SK-N-SH (cell line): ENCODE results near the gene GLTPD2. TPM values are rescaled to one million over a fixed set of nuclear protein-coding genes. Genes with fewer than 3 reads are reported as not detected.

Experiments used
- CTCF ChIA-PET: fragments of 300-600, 350-600 bp; formaldehyde crosslinking; extraction: SDS; loops from one replicate; lab custom pipeline; 2021; lab: Yijun Ruan, JAX
- POLR2A ChIA-PET: fragments of 350-600 bp; sonication (Branson Sonifier 250); formaldehyde crosslinking; extraction: SDS; loops from one replicate; lab custom pipeline; 2020; ENCODE audit warnings: antibody characterized with exemption, inconsistent platforms; lab: Yijun Ruan, JAX
- DNase-seq: peaks from one replicate; pipeline ENCODE4 v3.0.0; 2012
- H2AFZ ChIP-seq: fragments of 200-600 bp; sonication (generic); 2 replicates; pipeline ENCODE4 v1.8.1; 2016; ENCODE audit warnings: antibody characterized with exemption, mild to moderate bottlenecking, low read depth
- H3F3A ChIP-seq: fragments of 200-600 bp; sonication (generic); replicated peaks from 2 replicates; pipeline ENCODE3; 2016; ENCODE audit warnings: antibody characterized with exemption, mild to moderate bottlenecking; ENCODE audit not compliant: insufficient read depth
- H3K27ac ChIP-seq, 2 experiments: fragments of 200-500 bp in 1 of 2; fragments of 200-600 bp in 1 of 2; sonication (Bioruptor generic) in 1 of 2; sonication (generic), shearing (Covaris generic) in 1 of 2; 2 replicates each; pipeline versions ENCODE4 v1.5.1 to v1.6.1; 2014 to 2016; ENCODE audit warnings: low read depth in 2 of 2, inconsistent platforms in 1 of 2, low read length in 1 of 2, mild to moderate bottlenecking in 1 of 2, mixed read lengths in 1 of 2
- H3K27me3 ChIP-seq: fragments of 200-600 bp; sonication (generic), shearing (Covaris generic); 2 replicates; pipeline ENCODE4 v1.6.1; 2016; ENCODE audit warnings: mixed run types; ENCODE audit not compliant: insufficient read depth
- H3K36me3 ChIP-seq, 2 experiments: fragments of 200-500 bp in 1 of 2; fragments of 200-600 bp in 1 of 2; sonication (Bioruptor generic) in 1 of 2; sonication (generic) in 1 of 2; replicated peaks in 1 of 2; 2 replicates each; pipeline versions ENCODE3 to v1.5.1; 2014 to 2016; ENCODE audit warnings: low read length in 1 of 2, mild to moderate bottlenecking in 1 of 2; ENCODE audit not compliant: insufficient read depth in 2 of 2, control insufficient read depth in 1 of 2
- H3K4me1 ChIP-seq, 2 experiments: fragments of 200-500 bp in 1 of 2; fragments of 200-600 bp in 1 of 2; sonication (Bioruptor generic) in 1 of 2; sonication (generic), shearing (Covaris generic) in 1 of 2; 2 replicates each; pipeline versions ENCODE4 v1.5.1 to v1.6.1; 2014 to 2016; ENCODE audit warnings: low read depth in 1 of 2, low read length in 1 of 2, mixed run types in 1 of 2; ENCODE audit not compliant: insufficient read depth in 2 of 2, control insufficient read depth in 1 of 2
- H3K4me2 ChIP-seq: fragments of 200-600 bp; sonication (generic), shearing (Covaris generic); 2 replicates; pipeline ENCODE4 v1.6.1; 2017; ENCODE audit warnings: mixed run types
- H3K4me3 ChIP-seq, 2 experiments: fragments of 200-500 bp in 1 of 2; fragments of 200-600 bp in 1 of 2; sonication (Bioruptor generic) in 1 of 2; sonication (generic), shearing (Covaris generic) in 1 of 2; 2 replicates each; pipeline versions ENCODE4 v1.5.1 to v1.8.1; 2014 to 2016; ENCODE audit warnings: low read depth in 2 of 2, inconsistent platforms in 1 of 2, low read length in 1 of 2, mild to moderate bottlenecking in 1 of 2, mixed read lengths in 1 of 2, moderate library complexity in 1 of 2
- H3K79me2 ChIP-seq: fragments of 200-600 bp; sonication (generic); 2 replicates; pipeline ENCODE4 v1.8.1; 2017; ENCODE audit warnings: mild to moderate bottlenecking; ENCODE audit not compliant: insufficient read depth
- H3K9ac ChIP-seq: fragments of 200-600 bp; sonication (generic); 2 replicates; pipeline ENCODE4 v1.6.1; 2017; ENCODE audit warnings: mixed run types
- H3K9me2 ChIP-seq: fragments of 200-600 bp; sonication (generic); 2 replicates; pipeline ENCODE4 v1.6.1; 2017; ENCODE audit warnings: mixed run types
- H3K9me3 ChIP-seq: fragments of 200-600 bp; sonication (generic); 2 replicates; pipeline ENCODE4 v1.6.1; 2017; ENCODE audit warnings: mixed run types, mild to moderate bottlenecking, moderate library complexity
- H4K20me1 ChIP-seq: fragments of 200-600 bp; sonication (generic); 2 replicates; pipeline ENCODE4 v1.6.1; 2017; ENCODE audit warnings: mild to moderate bottlenecking, mixed run types; ENCODE audit not compliant: insufficient read depth
- ELF1 ChIP-seq: IDR thresholded peaks from 2 replicates; pipeline ENCODE4 v1.4.0; 2012
- EZH2phosphoT487 ChIP-seq: fragments of 200-600 bp; sonication (generic); IDR thresholded peaks from 2 replicates; pipeline ENCODE4 v1.6.1; 2017; ENCODE audit warnings: low read depth, mixed run types, mild to moderate bottlenecking, antibody characterized with exemption, moderate library complexity, borderline replicate concordance
- FOSL2 ChIP-seq: IDR thresholded peaks from 2 replicates; pipeline ENCODE4 v1.4.0; 2012; ENCODE audit warnings: low read depth, mild to moderate bottlenecking, moderate library complexity, borderline replicate concordance
- FOXJ3 ChIP-seq: sonication (generic); formaldehyde crosslinking; IDR thresholded peaks from 2 replicates; pipeline ENCODE4 v1.5.1; 2020; ENCODE audit warnings: mild to moderate bottlenecking, missing genetic modification reagents
- GABPA ChIP-seq: IDR thresholded peaks from 2 replicates; pipeline ENCODE4 v1.4.0; 2012; ENCODE audit warnings: low read depth, mild to moderate bottlenecking
- GATA2 ChIP-seq: sonication (generic); formaldehyde crosslinking; IDR thresholded peaks from 2 replicates; pipeline ENCODE4 v1.5.0; 2020; ENCODE audit warnings: mild to moderate bottlenecking, missing genetic modification reagents
- MXI1 ChIP-seq: IDR thresholded peaks from 2 replicates; pipeline ENCODE4 v1.6.1; 2012; ENCODE audit warnings: mild to moderate bottlenecking, low read depth, low read length, improper control_type of control experiment
- POLR2AphosphoS5 ChIP-seq: IDR thresholded peaks from 2 replicates; pipeline ENCODE4 v1.6.1; 2012; ENCODE audit warnings: low read depth, low read length
- RCOR1 ChIP-seq: fragments of 150-350 bp; IDR thresholded peaks from 2 replicates; pipeline ENCODE4 v1.6.1; 2017; ENCODE audit warnings: antibody characterized with exemption, low read length
- SIN3A ChIP-seq: IDR thresholded peaks from 2 replicates; pipeline ENCODE4 v1.6.1; 2012; ENCODE audit warnings: low read depth, mild to moderate bottlenecking, low read length, moderate library complexity, borderline replicate concordance
- SMC3 ChIP-seq: IDR thresholded peaks from 2 replicates; pipeline ENCODE4 v1.6.1; 2012; ENCODE audit warnings: low read depth, low read length, improper control_type of control experiment
- TAF1 ChIP-seq: IDR thresholded peaks from 2 replicates; pipeline ENCODE4 v1.6.1; 2012; ENCODE audit warnings: low read depth, mild to moderate bottlenecking, low read length, moderate library complexity, borderline replicate concordance
- YY1 ChIP-seq: IDR thresholded peaks from 2 replicates; pipeline ENCODE4 v1.4.0; 2012; ENCODE audit warnings: low read depth, mild to moderate bottlenecking
- ZBTB33 ChIP-seq: IDR thresholded peaks from 2 replicates; pipeline ENCODE4 v1.4.0; 2012; ENCODE audit warnings: low read depth, borderline replicate concordance
- WGBS: methylation state at CpG from one replicate; pipeline ENCODE4 v1.1.6; 2017; ENCODE audit warnings: low lambda C conversion rate; 5-methylcytosine and 5-hydroxymethylcytosine counted together
- polyA plus RNA-seq, 3 experiments: library from polyadenylated mRNA; depleted of rRNA; stranded (reverse); fragments of >200 nt; gene quantifications; 2 replicates each; pipeline ENCODE4 v1.2.3, GENCODE V29; 2012
- TF ChIP-seq, protein P1 (sequence below): IDR thresholded peaks from 2 replicates; pipeline ENCODE4; 2012
- TF ChIP-seq, protein P2 (sequence below): IDR thresholded peaks from 2 replicates; pipeline ENCODE4 v1.4.0; 2012; ENCODE audit warnings: low read depth
- TF ChIP-seq, protein P3 (sequence below): fragments of 150-350 bp; IDR thresholded peaks from 2 replicates; pipeline ENCODE4 v1.6.1; 2016; ENCODE audit warnings: mild to moderate bottlenecking, low read depth, low read length

The GLTPD2 gene
- polyA plus RNA-seq, 1 of the 3 experiments (the other 2 are of a cell fraction): not detected

GRCh38 chr17:4833941-4834680 lies 45.3 kb downstream of the GLTPD2 start:
- Histone ChIP-seq H3K9me3 (no peaks in the 10 kb centered on the region), H3K9ac (peak overlapping the region; percentile 76), H3K27me3 (no peaks in the 10 kb centered on the region), H3K27ac (peak overlapping the region; percentile 82 to 91; a peak in 2 of 4 replicates), H3K4me1 (peaks cover 4 to 30% of the 10 kb centered on the region in 2 experiments; a peak in 3 of 4 replicates), H3K4me2 (peak overlapping the region; percentile 86), H3K4me3 (peak overlapping the region; percentile 95 to 97), H3K79me2 (peaks cover 58% of the 10 kb centered on the region), H2AFZ (peak overlapping the region; percentile 78; the same call in 1 of the 2 replicates), H3K9me2 (no peaks in the 10 kb centered on the region), H3F3A (peaks cover 3% of the 10 kb centered on the region), H3K36me3 (peaks cover 0 to 11% of the 10 kb centered on the region in 2 experiments), H4K20me1 (peaks cover 22% of the 10 kb centered on the region)
- CTCF ChIA-PET: interaction anchor here (1.1 to 1.5 kb wide), 2 partner anchors 33 to 48 kb away, joined by 3 to 6 read pairs; no protein-coding TSS in a partner anchor
- TF ChIP-seq, protein P1, sequence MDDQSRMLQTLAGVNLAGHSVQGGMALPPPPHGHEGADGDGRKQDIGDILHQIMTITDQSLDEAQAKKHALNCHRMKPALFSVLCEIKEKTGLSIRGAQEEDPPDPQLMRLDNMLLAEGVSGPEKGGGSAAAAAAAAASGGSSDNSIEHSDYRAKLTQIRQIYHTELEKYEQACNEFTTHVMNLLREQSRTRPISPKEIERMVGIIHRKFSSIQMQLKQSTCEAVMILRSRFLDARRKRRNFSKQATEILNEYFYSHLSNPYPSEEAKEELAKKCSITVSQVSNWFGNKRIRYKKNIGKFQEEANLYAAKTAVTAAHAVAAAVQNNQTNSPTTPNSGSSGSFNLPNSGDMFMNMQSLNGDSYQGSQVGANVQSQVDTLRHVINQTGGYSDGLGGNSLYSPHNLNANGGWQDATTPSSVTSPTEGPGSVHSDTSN: no peak
- TF ChIP-seq MXI1 (peak; percentile 51; the same call in 1 of the 2 replicates), ELF1 (no peak), GATA2 (CRISPR knock-in tag) (no peak), EZH2phosphoT487 (no peak)
- TF ChIP-seq, protein P2, sequence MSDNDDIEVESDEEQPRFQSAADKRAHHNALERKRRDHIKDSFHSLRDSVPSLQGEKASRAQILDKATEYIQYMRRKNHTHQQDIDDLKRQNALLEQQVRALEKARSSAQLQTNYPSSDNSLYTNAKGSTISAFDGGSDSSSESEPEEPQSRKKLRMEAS: peak; percentile 46; the same call in 1 of the 2 replicates
- TF ChIP-seq, protein P3, sequence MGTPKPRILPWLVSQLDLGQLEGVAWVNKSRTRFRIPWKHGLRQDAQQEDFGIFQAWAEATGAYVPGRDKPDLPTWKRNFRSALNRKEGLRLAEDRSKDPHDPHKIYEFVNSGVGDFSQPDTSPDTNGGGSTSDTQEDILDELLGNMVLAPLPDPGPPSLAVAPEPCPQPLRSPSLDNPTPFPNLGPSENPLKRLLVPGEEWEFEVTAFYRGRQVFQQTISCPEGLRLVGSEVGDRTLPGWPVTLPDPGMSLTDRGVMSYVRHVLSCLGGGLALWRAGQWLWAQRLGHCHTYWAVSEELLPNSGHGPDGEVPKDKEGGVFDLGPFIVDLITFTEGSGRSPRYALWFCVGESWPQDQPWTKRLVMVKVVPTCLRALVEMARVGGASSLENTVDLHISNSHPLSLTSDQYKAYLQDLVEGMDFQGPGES: no peak
- POLR2A ChIA-PET: interaction anchor here (1.2 kb wide), 1 partner anchor 44 kb away, joined by 4 read pairs; no protein-coding TSS in a partner anchor
- WGBS: 20% methylated on average over 15 of the region's 15 CpGs
- DNase-seq: peak; percentile 44

GRCh38 chr17:4834681-4835020 lies 45.9 kb downstream of the GLTPD2 start:
- H3K79me2 ChIP-seq: peaks cover 63% of the 10 kb centered on the region
- no peak overlapping the region for H2AFZ ChIP-seq
- H3K9ac ChIP-seq: peak overlapping the region; percentile 76; the same call in 1 of the 2 replicates
- CTCF ChIA-PET: interaction anchor here (1.6 kb wide), 1 partner anchor 44 kb away, joined by 6 read pairs; no protein-coding TSS in a partner anchor
- peaks cover 3% of the 10 kb centered on the region for H3F3A ChIP-seq
- H3K27ac ChIP-seq: peak overlapping the region in 1 of 2 experiments; percentile 91; a peak in 2 of 4 replicates
- POLR2A ChIA-PET: interaction anchor here (1.2 kb wide), 1 partner anchor 45 kb away, joined by 4 read pairs; no protein-coding TSS in a partner anchor
- peak overlapping the region; percentile 86 for H3K4me2 ChIP-seq
- 78% methylated on average over 4 of the region's 4 CpGs for WGBS
- no peaks in the 10 kb centered on the region for H3K27me3 ChIP-seq
- DNase-seq: no peak
- no peaks in the 10 kb centered on the region for H3K9me2 ChIP-seq
- H3K9me3 ChIP-seq: no peaks in the 10 kb centered on the region
- H3K4me3 ChIP-seq: peak overlapping the region; percentile 95 to 97
- H3K4me1 ChIP-seq: peaks cover 4 to 30% of the 10 kb centered on the region in 2 experiments; a peak in 3 of 4 replicates
- H3K36me3 ChIP-seq: peaks cover 0 to 11% of the 10 kb centered on the region in 2 experiments
- peaks cover 27% of the 10 kb centered on the region for H4K20me1 ChIP-seq
- TF ChIP-seq EZH2phosphoT487: no peak
- TF ChIP-seq GATA2 (CRISPR knock-in tag): no peak
- no peak for TF ChIP-seq RCOR1
- TF ChIP-seq FOSL2: no peak
- TF ChIP-seq TAF1: no peak
- no peak for TF ChIP-seq SMC3
- TF ChIP-seq YY1: no peak
- TF ChIP-seq ELF1: no peak
- TF ChIP-seq, protein P3: no peak
- TF ChIP-seq, protein P1: no peak
- TF ChIP-seq ZBTB33: no peak
- no peak for TF ChIP-seq SIN3A
- no peak for TF ChIP-seq GABPA
- TF ChIP-seq FOXJ3 (CRISPR knock-in tag): no peak
- TF ChIP-seq POLR2AphosphoS5: no peak
